K562 (cell line): ENCODE data around the gene DISC1. TPM values are rescaled to one million over a fixed set of nuclear protein-coding genes. Genes with fewer than 3 reads are reported as not detected.

Experiments
- ATAC-seq: fragments of 200-7000 bp; cut with Tn5 transposase; 3 replicates; pipeline ENCODE4 v1.9.1; 2020; ENCODE audit warnings: moderate library complexity
- BruUV-seq: library from RNA; stranded (reverse); fragments of 400-500 nt; replicated peaks from 2 replicates; lab custom pipeline; 2021; lab: Mats Ljungman, UMichigan
- CTCF ChIA-PET: fragments of 300-600 bp; formaldehyde crosslinking; extraction: SDS; loops from one replicate; lab custom pipeline; 2021; ENCODE audit warnings: low intra/inter-chr PET ratio; lab: Yijun Ruan, JAX
- POLR2A ChIA-PET: fragments of 300-600, 350-650 bp; sonication (Branson Sonifier 250); formaldehyde crosslinking; extraction: SDS; loops from one replicate; lab custom pipeline; 2021; ENCODE audit warnings: antibody characterized with exemption, inconsistent platforms; lab: Yijun Ruan, JAX
- DNase-seq, 4 experiments: peaks; one replicate each; pipeline versions ENCODE4 v3.0.0 to v3.0.0-alpha.2; 2011 to 2018; ENCODE audit warnings: low spot score in 3 of 4, mixed read lengths in 3 of 4; ENCODE audit errors: extremely low read depth in 1 of 4
- FAIRE-seq: peaks from 2 replicates; lab custom pipeline; 2011; peaks lifted over from hg19 to GRCh38; lab: Jason Lieb, UNC
- H2AFZ ChIP-seq: 2 replicates; pipeline ENCODE4 v1.6.0; 2011; ENCODE audit warnings: low read depth, low read length, control low read depth, inconsistent platforms
- H3K27ac ChIP-seq: fragments of 200-600 bp; 3 replicates; pipeline ENCODE4 v1.8.0; 2011; ENCODE audit warnings: low read depth, mild to moderate bottlenecking, control low read depth, inconsistent platforms, low read length, moderate library complexity, mixed read lengths; ENCODE audit errors: extremely low read depth
- H3K27me3 ChIP-seq, 2 experiments: fragments of 300-600 bp in 1 of 2; 2 replicates in 1 of 2; 3 replicates in 1 of 2; pipeline versions ENCODE4 v1.6.0 to v1.8.0; 2011; ENCODE audit warnings: inconsistent platforms in 2 of 2, low read length in 2 of 2, mild to moderate bottlenecking in 1 of 2, mixed read lengths in 1 of 2, moderate library complexity in 1 of 2; ENCODE audit not compliant: control insufficient read depth in 2 of 2, insufficient read depth in 2 of 2
- H3K36me3 ChIP-seq: fragments of 300-600 bp; 3 replicates; pipeline ENCODE4 v1.8.0; 2011; ENCODE audit warnings: mild to moderate bottlenecking, low read length, inconsistent platforms; ENCODE audit not compliant: control insufficient read depth, insufficient read depth
- H3K4me1 ChIP-seq, 2 experiments: fragments of 200-600 bp in 1 of 2; replicated peaks in 1 of 2; 2 replicates in 1 of 2; 3 replicates in 1 of 2; pipeline versions ENCODE4 v1.5.1 to v1.8.0; 2011; ENCODE audit warnings: inconsistent platforms in 2 of 2, low read length in 2 of 2, mild to moderate bottlenecking in 1 of 2, mixed read lengths in 1 of 2, moderate library complexity in 1 of 2; ENCODE audit not compliant: control insufficient read depth in 2 of 2, insufficient read depth in 2 of 2
- H3K4me2 ChIP-seq: 2 replicates; pipeline ENCODE4 v1.6.1; 2011; ENCODE audit warnings: low read length, control low read depth, inconsistent platforms, mixed read lengths; ENCODE audit not compliant: insufficient read depth
- H3K4me3 ChIP-seq: fragments of 200-600 bp; sonication (generic), shearing (Covaris generic); 2 replicates; pipeline ENCODE4 v1.5.1; 2016; ENCODE audit warnings: control low read depth, inconsistent platforms
- H3K79me2 ChIP-seq: fragments of 200-600 bp; 3 replicates; pipeline ENCODE4 v1.8.0; 2011; ENCODE audit warnings: low read length, inconsistent platforms; ENCODE audit not compliant: control insufficient read depth, insufficient read depth
- H3K9ac ChIP-seq, 2 experiments: 2 replicates each; pipeline versions ENCODE4 v1.6.0 to v1.6.1; 2011; ENCODE audit warnings: low read depth in 2 of 2, low read length in 2 of 2, control low read depth in 1 of 2, inconsistent platforms in 1 of 2, mild to moderate bottlenecking in 1 of 2, mixed read lengths in 1 of 2; ENCODE audit not compliant: insufficient read depth in 1 of 2
- H3K9me1 ChIP-seq: one replicate; pipeline ENCODE4 v1.6.0; 2011; ENCODE audit warnings: inconsistent platforms, mild to moderate bottlenecking, low read length, moderate library complexity; ENCODE audit not compliant: control insufficient read depth, insufficient read depth
- H3K9me3 ChIP-seq: replicated peaks from 2 replicates; pipeline ENCODE4 v1.5.1; 2011; ENCODE audit warnings: low read depth, low read length, inconsistent platforms; ENCODE audit not compliant: control insufficient read depth, insufficient read depth
- H4K20me1 ChIP-seq: replicated peaks from 2 replicates; pipeline ENCODE4 v1.6.1; 2011; ENCODE audit warnings: low read length, inconsistent platforms, mixed read lengths; ENCODE audit not compliant: control insufficient read depth, insufficient read depth
- CBFA2T2 ChIP-seq: fragments of 450-650 bp; conservative IDR thresholded peaks from 2 replicates; pipeline ENCODE4 v1.6.1; 2017; ENCODE audit warnings: mild to moderate bottlenecking
- MAFG ChIP-seq: fragments of 450-650 bp; conservative IDR thresholded peaks from 2 replicates; pipeline ENCODE4 v1.6.1; 2016; ENCODE audit warnings: missing genetic modification characterization, missing compliant biosample characterization
- MED1 ChIP-seq: sonication (generic); formaldehyde crosslinking; IDR thresholded peaks from 2 replicates; pipeline ENCODE4 v1.8.1; 2023; ENCODE audit warnings: missing genetic modification reagents, borderline replicate concordance
- NBN ChIP-seq: fragments of 450-650 bp; IDR thresholded peaks from 2 replicates; pipeline ENCODE4 v1.6.1; 2016; ENCODE audit warnings: low read depth, mild to moderate bottlenecking
- NCOR1 ChIP-seq: fragments of 450-650 bp; IDR thresholded peaks from 2 replicates; pipeline ENCODE4 v1.6.1; 2016; ENCODE audit warnings: mild to moderate bottlenecking, moderate library complexity
- NFE2L1 ChIP-seq: fragments of 450-650 bp; IDR thresholded peaks from 2 replicates; pipeline ENCODE4 v1.6.1; 2016; ENCODE audit warnings: missing genetic modification characterization, low read depth, mild to moderate bottlenecking, missing compliant biosample characterization, moderate library complexity, borderline replicate concordance
- NFIC ChIP-seq: fragments of 450-650 bp; IDR thresholded peaks from 2 replicates; pipeline ENCODE4 v1.6.1; 2017; ENCODE audit warnings: mild to moderate bottlenecking, inconsistent platforms
- SUPT5H ChIP-seq: fragments of 450-650 bp; IDR thresholded peaks from 2 replicates; pipeline ENCODE4 v1.6.1; 2016
- YY1 ChIP-seq, 3 experiments: IDR thresholded peaks; 2 replicates each; pipeline ENCODE4 v1.6.1; 2011; ENCODE audit warnings: low read length in 2 of 3, mild to moderate bottlenecking in 2 of 3, moderate library complexity in 2 of 3, borderline replicate concordance in 1 of 3, control low read depth in 1 of 3, low read depth in 1 of 3; ENCODE audit not compliant: insufficient read depth in 3 of 3, insufficient replicate concordance in 2 of 3, control insufficient read depth in 1 of 3, insufficient read length in 1 of 3; ENCODE audit errors: extremely low read depth in 1 of 3
- ZC3H8 ChIP-seq: fragments of 450-650 bp; IDR thresholded peaks from 2 replicates; pipeline ENCODE4 v1.6.1; 2017
- ZNF316 ChIP-seq: fragments of 450-650 bp; IDR thresholded peaks from 2 replicates; pipeline ENCODE4 v1.6.1; 2016
- WGBS: fragments of 100-300 bp; shearing (Covaris generic); methylation state at CpG from one replicate; pipeline ENCODE4 v1.1.6; 2016; ENCODE audit warnings: low coverage, mixed read lengths; ENCODE audit not compliant: insufficient coverage; ENCODE audit errors: missing lambda C conversion rate; 5-methylcytosine and 5-hydroxymethylcytosine counted together
- in situ Hi-C: fragments of 300-500 bp; cut with MboI; formaldehyde crosslinking; loops from 4 replicates; pipeline ENCODE4 v1.15.0; 2018; ENCODE audit warnings: inconsistent platforms, mixed read lengths
- intact Hi-C: fragments of 100-400 bp; cut with micrococcal nuclease; formaldehyde crosslinking; loops from 2 replicates; pipeline ENCODE4 v1.14.2; 2022
- polyA plus RNA-seq, 8 experiments: library from polyadenylated mRNA; depleted of rRNA in 4 of 8; stranded (reverse) in 5 of 8; unstranded in 3 of 8; fragments of >200 nt; fragmentation: Nextera tagmentation in 2 of 8; fragmentation: Illumina TruSeq in 1 of 8; extraction: Ambion mirVana in 2 of 8; extraction: Trizol in 1 of 8; gene quantifications; 2 replicates each; pipeline versions ENCODE4 v1.2.1 to v1.2.3, GENCODE V29; 2011 to 2014; ENCODE audit warnings: inconsistent platforms in 1 of 8, missing spikeins in 1 of 8
- total RNA-seq, 7 experiments: library from RNA; depleted of rRNA in 6 of 7; stranded (reverse); fragments of >200 nt in 6 of 7; fragmentation: Illumina TruSeq in 2 of 7; extraction: Trizol in 2 of 7; gene quantifications; 2 replicates each; pipeline versions ENCODE4 v1.2.1 to v1.2.3, GENCODE V29; 2011 to 2021; ENCODE audit warnings: low replicate concordance in 1 of 7
- TF ChIP-seq, protein P1 (sequence below): sonication (generic); formaldehyde crosslinking; IDR thresholded peaks from 2 replicates; pipeline ENCODE4 v1.9.0; 2022; ENCODE audit warnings: mild to moderate bottlenecking, missing genetic modification reagents
- TF ChIP-seq, protein P2 (sequence below): fragments of 450-650 bp; formaldehyde crosslinking; IDR thresholded peaks from 2 replicates; pipeline ENCODE4 v1.4.0; 2020; ENCODE audit warnings: mild to moderate bottlenecking, moderate library complexity
- TF ChIP-seq, protein P3 (sequence below): fragments of 250-450 bp; sonication (Bioruptor Pico); IDR thresholded peaks from 2 replicates; pipeline ENCODE4 v1.8.0; 2022; ENCODE audit warnings: moderate library complexity, mild to moderate bottlenecking, inconsistent platforms
- TF ChIP-seq, protein P4 (sequence below): fragments of 450-650 bp; formaldehyde crosslinking; IDR thresholded peaks from 2 replicates; pipeline ENCODE4 v1.4.0; 2020; ENCODE audit warnings: mild to moderate bottlenecking

Gene DISC1
- total and polyA plus RNA-seq, 9 of the 15 experiments (the other 6 are each of a cell fraction or from before 2014, with no cell fraction given): 0.01 to 0.11 (median 0.08) TPM; not detected in 1

DNA sequence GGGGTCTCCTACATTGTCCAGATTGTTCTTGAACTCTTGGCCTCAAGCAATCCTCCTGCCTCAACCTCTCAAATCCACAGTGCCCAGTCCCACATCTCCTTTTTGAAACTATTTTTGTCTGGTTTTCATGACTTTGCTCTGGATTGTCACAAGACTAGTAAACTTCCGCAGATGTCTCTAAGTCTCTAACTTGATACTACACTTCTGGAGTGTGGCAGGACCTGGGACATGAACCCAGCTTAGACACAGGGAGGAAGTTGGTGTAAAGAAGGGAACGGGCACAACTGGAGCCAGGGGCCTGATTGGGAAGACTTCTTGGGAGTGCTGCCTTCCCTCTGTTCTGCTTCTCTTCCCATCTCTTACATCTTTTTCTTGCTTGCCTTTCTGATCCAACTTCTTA, 16.2 kb upstream of the DISC1 start (continued):
- TF ChIP-seq YY1 (IDR thresholded peaks at IDR 0.05; ENCODE audit: borderline replicate concordance in 1 of 3, control insufficient read depth in 1 of 3, extremely low read depth in 1 of 3, insufficient read depth in 3 of 3, insufficient read length in 1 of 3, insufficient replicate concordance in 2 of 3, low read depth in 1 of 3, low read length in 2 of 3) (no peak), NBN (no peak)

DNA sequence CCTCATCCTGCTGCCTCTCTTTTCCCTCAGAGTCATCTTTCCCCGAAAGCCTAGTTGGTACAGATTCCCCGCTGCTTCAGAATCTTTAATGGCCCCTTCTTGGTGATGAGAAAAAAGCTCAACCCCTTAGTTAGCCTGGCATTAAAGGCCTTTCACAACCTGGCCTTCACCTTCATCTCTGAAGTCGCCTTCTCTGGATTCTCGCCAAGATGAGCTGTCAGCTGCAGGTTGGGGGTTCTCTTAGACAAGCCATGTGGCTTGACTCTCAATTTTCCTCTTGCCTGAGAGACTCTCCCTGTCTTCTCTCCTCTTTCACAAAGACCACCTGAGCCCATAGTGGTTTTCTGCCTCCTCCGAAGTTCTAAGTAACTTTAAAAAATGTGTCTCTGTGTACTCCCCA, 15.5 kb upstream of the DISC1 start:
- DNase-seq (no peak), FAIRE-seq (no peak), ATAC-seq (no peak)
- intact Hi-C loops: no loop called here
- H3K36me3 ChIP-seq: no peaks in the 10 kb centered on the region
- no peaks in the 10 kb centered on the region for H3K9me3 ChIP-seq
- WGBS: 0% methylated on average over 5 of the region's 5 CpGs
- POLR2A ChIA-PET: no interaction called here
- in situ Hi-C loops: no loop called here
- BruUV-seq: no TSS peak
- H4K20me1 ChIP-seq: no peaks in the 10 kb centered on the region
- peaks cover 25 to 51% of the 10 kb centered on the region in 2 experiments for H3K27me3 ChIP-seq
- no peaks in the 10 kb centered on the region for H3K79me2 ChIP-seq
- H3K4me3 ChIP-seq: no peak overlapping the region
- H3K27ac ChIP-seq: no peak overlapping the region
- no peak overlapping the region for H3K4me2 ChIP-seq
- no peak overlapping the region for H2AFZ ChIP-seq
- no peaks in the 10 kb centered on the region for H3K9me1 ChIP-seq
- CTCF ChIA-PET: no interaction called here
- H3K9ac ChIP-seq: no peak overlapping the region
- H3K4me1 ChIP-seq: no peaks in the 10 kb centered on the region; a peak in 1 of 5 replicates
- TF ChIP-seq, protein P1, sequence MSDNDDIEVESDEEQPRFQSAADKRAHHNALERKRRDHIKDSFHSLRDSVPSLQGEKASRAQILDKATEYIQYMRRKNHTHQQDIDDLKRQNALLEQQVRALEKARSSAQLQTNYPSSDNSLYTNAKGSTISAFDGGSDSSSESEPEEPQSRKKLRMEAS (CRISPR knock-in tag): no peak
- TF ChIP-seq CBFA2T2 (no peak), NFE2L1 (tag) (no peak), ZC3H8 (no peak), YY1 (IDR thresholded peaks at IDR 0.05; ENCODE audit: borderline replicate concordance in 1 of 3, control insufficient read depth in 1 of 3, extremely low read depth in 1 of 3, insufficient read depth in 3 of 3, insufficient read length in 1 of 3, insufficient replicate concordance in 2 of 3, low read depth in 1 of 3, low read length in 2 of 3) (no peak), SUPT5H (no peak), MAFG (tag) (no peak), NFIC (no peak), ZNF316 (no peak), MED1 (CRISPR knock-in tag) (no peak), NCOR1 (no peak)
- TF ChIP-seq, protein P2, sequence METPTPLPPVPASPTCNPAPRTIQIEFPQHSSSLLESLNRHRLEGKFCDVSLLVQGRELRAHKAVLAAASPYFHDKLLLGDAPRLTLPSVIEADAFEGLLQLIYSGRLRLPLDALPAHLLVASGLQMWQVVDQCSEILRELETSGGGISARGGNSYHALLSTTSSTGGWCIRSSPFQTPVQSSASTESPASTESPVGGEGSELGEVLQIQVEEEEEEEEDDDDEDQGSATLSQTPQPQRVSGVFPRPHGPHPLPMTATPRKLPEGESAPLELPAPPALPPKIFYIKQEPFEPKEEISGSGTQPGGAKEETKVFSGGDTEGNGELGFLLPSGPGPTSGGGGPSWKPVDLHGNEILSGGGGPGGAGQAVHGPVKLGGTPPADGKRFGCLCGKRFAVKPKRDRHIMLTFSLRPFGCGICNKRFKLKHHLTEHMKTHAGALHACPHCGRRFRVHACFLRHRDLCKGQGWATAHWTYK: no peak
- TF ChIP-seq, protein P3, sequence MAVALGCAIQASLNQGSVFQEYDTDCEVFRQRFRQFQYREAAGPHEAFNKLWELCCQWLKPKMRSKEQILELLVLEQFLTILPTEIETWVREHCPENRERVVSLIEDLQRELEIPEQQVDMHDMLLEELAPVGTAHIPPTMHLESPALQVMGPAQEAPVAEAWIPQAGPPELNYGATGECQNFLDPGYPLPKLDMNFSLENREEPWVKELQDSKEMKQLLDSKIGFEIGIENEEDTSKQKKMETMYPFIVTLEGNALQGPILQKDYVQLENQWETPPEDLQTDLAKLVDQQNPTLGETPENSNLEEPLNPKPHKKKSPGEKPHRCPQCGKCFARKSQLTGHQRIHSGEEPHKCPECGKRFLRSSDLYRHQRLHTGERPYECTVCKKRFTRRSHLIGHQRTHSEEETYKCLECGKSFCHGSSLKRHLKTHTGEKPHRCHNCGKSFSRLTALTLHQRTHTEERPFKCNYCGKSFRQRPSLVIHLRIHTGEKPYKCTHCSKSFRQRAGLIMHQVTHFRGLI (CRISPR knock-in tag): no peak
- TF ChIP-seq, protein P4, sequence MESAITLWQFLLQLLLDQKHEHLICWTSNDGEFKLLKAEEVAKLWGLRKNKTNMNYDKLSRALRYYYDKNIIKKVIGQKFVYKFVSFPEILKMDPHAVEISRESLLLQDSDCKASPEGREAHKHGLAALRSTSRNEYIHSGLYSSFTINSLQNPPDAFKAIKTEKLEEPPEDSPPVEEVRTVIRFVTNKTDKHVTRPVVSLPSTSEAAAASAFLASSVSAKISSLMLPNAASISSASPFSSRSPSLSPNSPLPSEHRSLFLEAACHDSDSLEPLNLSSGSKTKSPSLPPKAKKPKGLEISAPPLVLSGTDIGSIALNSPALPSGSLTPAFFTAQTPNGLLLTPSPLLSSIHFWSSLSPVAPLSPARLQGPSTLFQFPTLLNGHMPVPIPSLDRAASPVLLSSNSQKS: no peak
